ENCODE measurements around the gene OR1A1.

The OR1A1 gene

DNA sequence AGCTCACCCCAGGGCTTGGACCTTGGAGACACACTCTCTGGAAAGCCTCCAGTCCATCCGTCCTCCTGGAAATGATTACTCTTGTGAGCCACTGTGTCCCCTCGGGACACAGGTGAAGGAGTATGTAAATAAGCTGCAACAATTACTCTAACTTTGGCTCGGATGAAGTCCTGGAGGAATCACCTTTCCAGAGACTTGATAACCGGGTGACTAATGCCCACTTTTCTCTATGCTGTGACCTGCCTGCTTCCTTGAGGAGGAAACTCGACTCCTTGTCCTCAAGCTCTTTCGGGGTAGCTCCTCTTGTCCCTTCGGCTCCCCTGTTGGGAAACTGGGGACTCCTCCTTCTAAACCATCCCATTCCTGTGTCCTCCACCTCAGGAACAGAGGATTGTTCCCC is at the start of gene OR1A1:
OR1A1 (plus strand) TSS at position 301 of the 400 bp plus-strand sequence. CDS start 7,954 bp downstream, outside the sequence.
- H3K4me3 ChIP-seq (ENCODE audit: low read depth, low read length) = no peak within 1 kb of the TSS
- CTCF ChIA-PET = no interaction called here
- TF ChIP-seq, protein P1, sequence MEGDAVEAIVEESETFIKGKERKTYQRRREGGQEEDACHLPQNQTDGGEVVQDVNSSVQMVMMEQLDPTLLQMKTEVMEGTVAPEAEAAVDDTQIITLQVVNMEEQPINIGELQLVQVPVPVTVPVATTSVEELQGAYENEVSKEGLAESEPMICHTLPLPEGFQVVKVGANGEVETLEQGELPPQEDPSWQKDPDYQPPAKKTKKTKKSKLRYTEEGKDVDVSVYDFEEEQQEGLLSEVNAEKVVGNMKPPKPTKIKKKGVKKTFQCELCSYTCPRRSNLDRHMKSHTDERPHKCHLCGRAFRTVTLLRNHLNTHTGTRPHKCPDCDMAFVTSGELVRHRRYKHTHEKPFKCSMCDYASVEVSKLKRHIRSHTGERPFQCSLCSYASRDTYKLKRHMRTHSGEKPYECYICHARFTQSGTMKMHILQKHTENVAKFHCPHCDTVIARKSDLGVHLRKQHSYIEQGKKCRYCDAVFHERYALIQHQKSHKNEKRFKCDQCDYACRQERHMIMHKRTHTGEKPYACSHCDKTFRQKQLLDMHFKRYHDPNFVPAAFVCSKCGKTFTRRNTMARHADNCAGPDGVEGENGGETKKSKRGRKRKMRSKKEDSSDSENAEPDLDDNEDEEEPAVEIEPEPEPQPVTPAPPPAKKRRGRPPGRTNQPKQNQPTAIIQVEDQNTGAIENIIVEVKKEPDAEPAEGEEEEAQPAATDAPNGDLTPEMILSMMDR (IDR thresholded peaks at IDR 0.05; ENCODE audit: insufficient read depth, low read length, missing control alignments) = no peak
- DNase-seq (ENCODE audit: low read depth, low spot score) = no peak
- POLR2A ChIA-PET = no interaction called here

GRCh38 chr17:3167574-3167973 is 39.9 kb upstream of the OR1A1 start:
- POLR2A ChIA-PET = no interaction called here
- CTCF ChIA-PET = no interaction called here

DNA sequence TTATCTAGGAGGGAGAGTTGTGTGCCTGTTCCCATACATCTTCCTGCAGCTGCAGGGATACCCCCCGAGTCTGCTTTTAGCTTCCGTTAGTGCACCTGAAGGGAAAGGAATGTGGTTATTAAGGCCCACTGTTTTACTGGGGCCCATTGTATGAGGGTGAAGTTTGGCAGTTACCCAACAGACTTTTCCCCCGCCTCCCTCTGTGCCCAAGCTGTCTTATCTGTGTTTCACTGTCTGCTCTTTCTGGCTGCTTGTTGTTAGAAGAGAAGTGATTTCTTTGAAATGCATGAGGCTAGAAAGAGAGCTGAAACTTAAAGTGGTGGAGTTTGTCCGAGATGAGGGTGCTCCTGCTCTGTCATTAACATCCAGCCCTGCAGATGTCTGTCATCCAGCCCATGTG is 17.5 kb upstream of the OR1A1 start:
- ChIA-PET POLR2A (no interaction called here), CTCF (no interaction called here)
- TF ChIP-seq, protein P1 (IDR thresholded peaks at IDR 0.05; ENCODE audit: insufficient read depth, low read length, missing control alignments) = no peak
- DNase-seq (ENCODE audit: low read depth, low spot score) = no peak
- no peak overlapping the region for H3K4me3 ChIP-seq (ENCODE audit: low read depth, low read length)

More at GRCh38 chr17:3167574-3167973, 39.9 kb upstream of the OR1A1 start:
- DNase-seq (ENCODE audit: low read depth, low spot score) = no peak
- no peak overlapping the region for H3K4me3 ChIP-seq (ENCODE audit: low read depth, low read length)
- TF ChIP-seq, protein P1 (IDR thresholded peaks at IDR 0.05; ENCODE audit: insufficient read depth, low read length, missing control alignments) = no peak

- no peak for DNase-seq (ENCODE audit: low read depth, low spot score)
- TF ChIP-seq, protein P1 (IDR thresholded peaks at IDR 0.05; ENCODE audit: insufficient read depth, low read length, missing control alignments) = no peak
- no peak within 1 kb of the TSS for H3K4me3 ChIP-seq (ENCODE audit: low read depth, low read length)
- CTCF ChIA-PET = no interaction called here
- POLR2A ChIA-PET = no interaction called here
Observed at GRCh38 chr17:3197219-3197618, 10.2 kb upstream of the OR1A1 start, which contains the start of gene OR1A2. Gene OR1A2 (plus strand): TSS chr17:3197519. CDS start chr17:3197519, 0 bp downstream.

- no peak overlapping the region for H3K4me3 ChIP-seq (ENCODE audit: low read depth, low read length)
- TF ChIP-seq, protein P1 (IDR thresholded peaks at IDR 0.05; ENCODE audit: insufficient read depth, low read length, missing control alignments) = no peak
Observed at GRCh38 chr17:3208484-3208883, 1.0 kb downstream of the OR1A1 start.

GRCh38 chr17:3213001-3213400 is 5.5 kb downstream of the OR1A1 start:
- TF ChIP-seq, protein P1 (IDR thresholded peaks at IDR 0.05; ENCODE audit: insufficient read depth, low read length, missing control alignments) = no peak
- H3K4me3 ChIP-seq (ENCODE audit: low read depth, low read length) = no peak overlapping the region
- no peak for DNase-seq (ENCODE audit: low read depth, low spot score)
- ChIA-PET POLR2A (no interaction called here), CTCF (no interaction called here)

More at GRCh38 chr17:3208484-3208883, 1.0 kb downstream of the OR1A1 start:
- CTCF ChIA-PET = no interaction called here
- POLR2A ChIA-PET = no interaction called here
- no peak for DNase-seq (ENCODE audit: low read depth, low spot score)

All from AG04449 (cell line).